ENCODE data around the gene RASGEF1C. TPM values are rescaled to one million over a fixed set of nuclear protein-coding genes. Genes with fewer than 3 reads are reported as not detected.

The RASGEF1C gene
- total RNA-seq, 2 experiments from 2014 or later, result not detected

GRCh38 chr5:180251141-180251540, 42.1 kb upstream of the RASGEF1C start:
- TF ChIP-seq CTCF (IDR thresholded peaks at IDR 0.05), result no peak
- Histone ChIP-seq H3K27ac (ENCODE audit: low read depth in 1 of 2, low read length in 2 of 2) (no peak overlapping the region), H3K9me3 (ENCODE audit: control insufficient read depth in 1 of 2, insufficient read depth in 1 of 2, low read length in 2 of 2) (peaks cover 74 to 91% of the 10 kb centered on the region in 2 experiments), H3K27me3 (ENCODE audit: control insufficient read depth in 1 of 2, insufficient read depth in 2 of 2, low read length in 2 of 2) (no peaks in the 10 kb centered on the region), H3K36me3 (ENCODE audit: insufficient read depth, low read length) (peaks cover 48% of the 10 kb centered on the region), H3K4me3 (ENCODE audit: low read length) (no peak overlapping the region), H3K4me1 (ENCODE audit: insufficient read depth, low read length) (no peaks in the 10 kb centered on the region)
- Mint-ChIP-seq H3K27me3 (no peaks in the 10 kb centered on the region), H3K36me3 (ENCODE audit: low read depth) (peaks cover 100% of the 10 kb centered on the region), H3K4me1 (ENCODE audit: low read depth) (no peaks in the 10 kb centered on the region), H3K27ac (no peak overlapping the region), H3K9me3 (peaks cover 11% of the 10 kb centered on the region), H3K4me3 (no peak overlapping the region)
- ChIA-PET CTCF (no interaction called here), POLR2A (no interaction called here)
- no peak for DNase-seq
- no peak for ATAC-seq (ENCODE audit: poor library complexity)
- intact Hi-C loops (cut with DNase I, micrococcal nuclease), result no loop called here

- peaks cover 98% of the 10 kb centered on the region for H3K36me3 Mint-ChIP-seq (ENCODE audit: low read depth)
- CTCF ChIA-PET, result no interaction called here
- peaks cover 48% of the 10 kb centered on the region for H3K36me3 ChIP-seq (ENCODE audit: insufficient read depth, low read length)
- H3K27ac ChIP-seq (ENCODE audit: low read depth in 1 of 2, low read length in 2 of 2), result no peak overlapping the region
- DNase-seq (no peak), ATAC-seq (ENCODE audit: poor library complexity) (no peak)
- no peaks in the 10 kb centered on the region for H3K27me3 ChIP-seq (ENCODE audit: control insufficient read depth in 1 of 2, insufficient read depth in 2 of 2, low read length in 2 of 2)
- no peak overlapping the region for H3K27ac Mint-ChIP-seq
- H3K4me1 ChIP-seq (ENCODE audit: insufficient read depth, low read length), result no peaks in the 10 kb centered on the region
- no peaks in the 10 kb centered on the region for H3K4me1 Mint-ChIP-seq (ENCODE audit: low read depth)
- H3K9me3 ChIP-seq (ENCODE audit: control insufficient read depth in 1 of 2, insufficient read depth in 1 of 2, low read length in 2 of 2), result peaks cover 67 to 87% of the 10 kb centered on the region in 2 experiments
- H3K27me3 Mint-ChIP-seq, result no peaks in the 10 kb centered on the region
- POLR2A ChIA-PET, result no interaction called here
- H3K9me3 Mint-ChIP-seq, result peaks cover 8% of the 10 kb centered on the region
- no peak overlapping the region for H3K4me3 ChIP-seq (ENCODE audit: low read length)
- no peak overlapping the region for H3K4me3 Mint-ChIP-seq
- intact Hi-C loops (cut with DNase I, micrococcal nuclease), result no loop called here
- no peak for TF ChIP-seq CTCF (IDR thresholded peaks at IDR 0.05)
Observed at GRCh38 chr5:180250329-180250728, 41.3 kb upstream of the RASGEF1C start.

GRCh38 chr5:180241600-180241999, 32.6 kb upstream of the RASGEF1C start:
- intact Hi-C loops (cut with DNase I, micrococcal nuclease), result no loop called here
- ATAC-seq (ENCODE audit: poor library complexity), result no peak
- CTCF ChIA-PET, result no interaction called here

More at GRCh38 chr5:180241600-180241999, 32.6 kb upstream of the RASGEF1C start:
- Histone ChIP-seq H3K27me3 (ENCODE audit: control insufficient read depth in 1 of 2, insufficient read depth in 2 of 2, low read length in 2 of 2) (no peaks in the 10 kb centered on the region), H3K4me1 (ENCODE audit: insufficient read depth, low read length) (no peaks in the 10 kb centered on the region), H3K27ac (ENCODE audit: low read depth in 1 of 2, low read length in 2 of 2) (no peak overlapping the region), H3K4me3 (ENCODE audit: low read length) (no peak overlapping the region), H3K36me3 (ENCODE audit: insufficient read depth, low read length) (peaks cover 55% of the 10 kb centered on the region), H3K9me3 (ENCODE audit: control insufficient read depth in 1 of 2, insufficient read depth in 1 of 2, low read length in 2 of 2) (peaks cover 13 to 42% of the 10 kb centered on the region in 2 experiments)
- no peak for TF ChIP-seq CTCF (IDR thresholded peaks at IDR 0.05)
- H3K36me3 Mint-ChIP-seq (ENCODE audit: low read depth), result peaks cover 98% of the 10 kb centered on the region
- no peak for DNase-seq
- H3K27ac Mint-ChIP-seq, result no peak overlapping the region
- H3K27me3 Mint-ChIP-seq, result no peaks in the 10 kb centered on the region
- H3K9me3 Mint-ChIP-seq, result peaks cover 6% of the 10 kb centered on the region
- H3K4me3 Mint-ChIP-seq, result no peak overlapping the region
- POLR2A ChIA-PET, result no interaction called here
- no peaks in the 10 kb centered on the region for H3K4me1 Mint-ChIP-seq (ENCODE audit: low read depth)
